DMS153 (cell line): ENCODE data around the gene NCKAP5.

Experiments
- DNase-seq: peaks from one replicate; lab custom pipeline; 2025; lab: John Stamatoyannopoulos, UW

The NCKAP5 gene

GRCh38 chr2:133380991-133381390, 187.3 kb downstream of the NCKAP5 start:
- no peak for DNase-seq

- no peak for DNase-seq
Observed at GRCh38 chr2:133378928-133379549, 189.2 kb downstream of the NCKAP5 start.

DNA sequence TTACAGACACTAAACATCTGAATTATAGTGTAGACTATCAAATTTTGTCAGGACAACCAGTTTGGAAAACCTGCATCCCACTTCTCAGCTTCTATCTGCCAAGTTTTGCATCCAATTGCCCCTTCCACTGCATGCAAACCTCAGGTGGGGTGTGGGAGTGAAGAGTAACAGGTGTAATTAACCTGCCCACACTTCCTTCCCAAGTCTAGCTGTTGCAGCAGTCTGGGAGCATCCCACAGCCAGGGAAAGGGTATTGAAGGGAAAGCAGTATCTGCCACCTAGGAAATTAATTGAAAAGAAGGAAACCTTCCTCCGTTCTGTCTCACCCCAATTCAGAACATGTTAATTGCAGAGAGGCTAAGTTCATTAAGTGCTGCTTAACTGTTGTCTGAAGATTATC, 189.9 kb downstream of the NCKAP5 start:
- DNase-seq, result no peak

DNA sequence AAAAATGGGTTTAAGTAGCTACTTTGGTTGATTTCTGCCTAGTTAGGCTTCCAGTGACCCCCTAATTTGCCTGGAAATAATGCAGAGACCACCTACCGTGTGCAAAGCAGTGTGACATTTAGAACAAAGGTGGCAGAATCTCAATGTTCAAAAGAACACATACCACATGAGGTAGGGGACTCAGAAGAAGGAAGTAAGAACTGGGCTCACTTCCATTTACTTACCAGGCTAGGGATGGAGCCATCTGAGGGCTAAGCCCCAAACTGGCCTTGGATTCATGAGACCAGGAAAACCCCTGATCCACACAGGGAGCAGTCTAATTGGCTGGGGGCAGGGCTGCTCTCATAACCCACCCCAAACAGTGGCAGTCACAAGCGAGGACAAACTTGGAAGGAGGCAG, 190.7 kb downstream of the NCKAP5 start:
- no peak for DNase-seq

- DNase-seq, result no peak
Observed at GRCh38 chr2:133377021-133377481, 191.2 kb downstream of the NCKAP5 start.

- DNase-seq, result no peak
Observed at GRCh38 chr2:133374781-133375180, 193.5 kb downstream of the NCKAP5 start.

DNA sequence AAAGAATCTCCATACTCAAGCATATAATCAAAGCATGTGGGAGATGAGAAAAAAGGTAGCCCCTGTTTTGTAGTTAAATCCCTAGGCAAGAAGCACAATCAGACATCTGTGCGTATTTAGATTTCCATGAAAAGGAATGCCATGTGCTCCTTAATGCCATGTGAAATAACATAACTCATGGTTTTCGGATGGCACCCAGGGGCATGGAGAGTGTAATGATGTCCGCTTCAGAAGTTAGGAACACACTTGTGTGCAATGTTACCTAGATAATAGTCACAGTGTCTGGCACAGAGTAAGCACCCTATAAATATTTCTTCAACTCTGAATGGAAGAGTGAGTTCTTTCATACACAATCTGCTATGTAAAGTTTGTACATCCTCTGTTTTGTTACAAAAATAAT, 197.0 kb downstream of the NCKAP5 start:
- no peak for DNase-seq

DNA sequence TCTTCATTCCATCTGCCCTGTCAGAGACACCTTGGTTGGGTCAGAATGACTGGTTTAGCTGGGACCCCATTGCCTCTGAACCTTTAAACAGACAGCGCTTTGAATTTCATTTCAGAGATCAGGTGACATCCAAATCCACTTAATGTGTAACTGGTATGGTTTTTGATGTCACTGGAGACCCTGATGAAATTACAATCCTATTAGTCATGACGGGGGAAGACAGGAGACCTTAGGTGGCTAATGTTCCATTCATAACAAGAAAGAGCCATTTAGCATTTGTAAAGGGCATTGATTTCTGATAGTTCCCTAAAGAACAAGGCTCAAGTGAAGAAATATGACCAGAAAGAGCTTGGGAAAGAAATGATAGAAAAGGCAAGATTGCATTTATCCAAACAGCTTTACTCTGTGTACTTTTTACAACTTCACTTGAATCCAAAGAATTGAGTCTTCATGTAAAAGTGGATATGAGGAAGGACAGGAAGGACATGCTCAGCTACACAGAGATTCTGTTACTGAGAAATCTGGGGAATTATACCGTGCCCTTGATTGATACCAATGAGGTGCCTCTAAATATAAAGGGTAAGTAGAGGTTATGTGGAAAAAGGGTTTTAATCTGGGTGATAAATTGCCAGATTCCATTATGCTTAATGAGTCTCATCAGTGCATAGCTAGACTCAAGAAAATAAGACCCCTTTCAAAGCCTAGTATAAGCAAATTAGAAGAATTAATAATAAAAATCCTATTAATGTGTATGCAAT, 198.2 kb downstream of the NCKAP5 start:
- no peak for DNase-seq

GRCh38 chr2:133365117-133365516, 203.1 kb downstream of the NCKAP5 start:
- no peak for DNase-seq

- DNase-seq, result no peak
Observed at GRCh38 chr2:133364636-133365035, 203.6 kb downstream of the NCKAP5 start.

DNA sequence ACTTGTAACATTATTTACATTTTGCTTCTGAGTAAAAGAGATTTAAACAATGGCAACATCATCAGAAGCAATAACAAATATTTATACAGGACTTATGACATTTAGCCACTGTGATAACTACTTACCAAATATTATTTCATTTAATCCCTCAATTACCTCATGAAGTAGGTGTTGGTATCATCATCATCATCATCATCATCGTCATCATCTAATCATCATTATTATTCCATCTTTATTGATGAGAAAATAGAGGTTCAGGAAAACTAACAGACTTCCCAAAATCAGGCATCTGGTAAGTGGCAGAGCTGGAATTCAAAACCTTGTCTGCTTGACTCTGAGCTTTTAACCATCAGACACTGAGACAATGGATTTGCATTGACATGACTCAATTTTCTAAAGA, 204.4 kb downstream of the NCKAP5 start:
- no peak for DNase-seq

DNA sequence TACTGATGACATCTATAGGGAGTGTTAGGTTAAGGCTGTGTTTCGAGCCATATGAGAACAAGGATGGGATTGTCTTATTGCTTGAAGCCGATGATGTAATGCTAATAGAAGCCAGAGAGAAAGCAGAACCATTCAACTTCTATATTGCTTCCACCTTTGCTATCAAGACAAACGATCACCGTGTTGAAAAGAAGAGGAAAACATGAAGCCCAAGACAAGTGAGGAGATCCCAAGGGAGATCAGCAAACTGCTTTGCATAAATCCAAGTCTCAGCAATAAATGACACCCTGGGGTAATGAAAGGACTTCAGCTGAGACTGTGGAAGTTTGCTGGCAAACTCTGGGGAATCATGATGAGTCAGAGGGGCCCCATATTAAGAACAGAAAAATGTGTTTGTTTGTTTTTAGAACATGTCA, 206.2 kb downstream of the NCKAP5 start:
- no peak for DNase-seq

DNA sequence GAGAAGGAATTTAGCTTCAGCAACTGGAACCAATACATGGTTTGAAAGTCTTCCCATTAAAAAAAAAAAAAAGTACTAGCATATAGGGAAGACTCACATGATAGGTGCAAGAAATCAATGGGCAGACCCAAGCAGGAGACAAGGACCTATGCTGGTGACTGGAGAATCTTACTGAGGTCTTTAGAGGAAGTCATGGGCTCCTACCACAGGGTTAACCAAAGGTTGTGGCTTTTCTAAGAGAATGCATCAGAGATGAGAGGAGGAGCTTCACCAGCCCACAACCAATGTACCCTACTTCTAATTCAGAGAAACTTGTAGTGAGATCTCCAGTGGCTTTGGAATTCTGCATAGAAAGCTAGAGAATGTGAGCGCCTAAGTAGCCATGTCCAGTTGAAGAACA, 207.4 kb downstream of the NCKAP5 start:
- no peak for DNase-seq

DNA sequence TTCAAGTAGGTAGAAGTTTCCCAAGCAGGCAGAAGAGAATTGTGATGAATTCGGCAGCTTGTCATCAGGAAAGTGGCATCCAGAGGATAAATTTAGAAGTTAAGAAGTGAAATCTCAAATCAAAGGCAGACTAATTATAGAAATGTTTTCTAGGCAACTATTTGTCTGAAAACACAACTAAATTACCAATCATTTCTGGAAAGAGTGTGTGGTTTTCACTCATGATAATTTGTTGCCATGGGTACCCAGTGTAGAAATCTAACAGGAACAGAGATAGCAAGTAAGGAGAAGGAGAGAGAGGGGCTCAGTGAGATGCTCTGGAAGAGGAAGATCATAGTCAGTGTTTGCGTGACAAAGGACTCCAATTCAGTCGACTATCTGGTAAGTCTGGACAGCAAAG, 208.1 kb downstream of the NCKAP5 start:
- DNase-seq, result no peak

DNA sequence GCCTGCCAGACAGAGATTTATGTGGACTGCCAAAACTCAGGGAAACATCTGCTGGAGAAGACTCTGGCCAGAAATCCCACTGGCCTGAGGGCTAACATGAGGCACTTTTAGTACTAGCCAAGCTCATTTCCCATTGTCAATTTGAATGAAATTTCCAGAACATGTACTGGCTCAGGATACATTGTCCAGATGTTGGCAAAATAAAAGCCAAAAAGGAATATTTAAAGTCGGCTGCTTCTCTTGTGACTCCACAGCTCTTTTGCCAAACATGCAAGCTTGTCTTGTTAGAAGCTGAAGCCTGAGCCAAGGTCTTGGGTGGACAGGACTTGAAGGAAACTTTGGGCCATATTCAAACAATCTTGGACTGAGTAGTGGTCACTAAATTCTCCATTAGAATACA, 215.5 kb downstream of the NCKAP5 start:
- DNase-seq, result no peak

DNA sequence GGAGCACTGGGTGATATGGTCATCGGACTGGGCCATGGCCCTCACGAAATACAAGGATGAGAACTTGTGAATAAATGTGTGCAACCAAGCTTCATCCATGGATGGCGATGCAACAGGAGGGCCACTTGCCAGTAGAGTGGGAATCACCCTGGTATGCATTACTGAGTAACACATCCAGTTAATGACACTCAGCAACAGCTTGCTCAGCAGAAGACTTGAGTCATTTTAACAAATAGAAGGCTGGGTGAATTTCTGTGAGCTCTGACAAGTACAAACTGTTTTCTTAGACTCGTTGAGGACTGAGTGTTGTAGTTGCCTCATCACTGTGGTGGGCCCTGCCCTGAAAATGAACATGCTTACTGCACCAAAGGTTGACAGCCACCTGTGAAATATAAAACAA, 221.6 kb downstream of the NCKAP5 start:
- DNase-seq, result no peak

- no peak for DNase-seq
Observed at GRCh38 chr2:133345638-133346037, 222.6 kb downstream of the NCKAP5 start.

DNA sequence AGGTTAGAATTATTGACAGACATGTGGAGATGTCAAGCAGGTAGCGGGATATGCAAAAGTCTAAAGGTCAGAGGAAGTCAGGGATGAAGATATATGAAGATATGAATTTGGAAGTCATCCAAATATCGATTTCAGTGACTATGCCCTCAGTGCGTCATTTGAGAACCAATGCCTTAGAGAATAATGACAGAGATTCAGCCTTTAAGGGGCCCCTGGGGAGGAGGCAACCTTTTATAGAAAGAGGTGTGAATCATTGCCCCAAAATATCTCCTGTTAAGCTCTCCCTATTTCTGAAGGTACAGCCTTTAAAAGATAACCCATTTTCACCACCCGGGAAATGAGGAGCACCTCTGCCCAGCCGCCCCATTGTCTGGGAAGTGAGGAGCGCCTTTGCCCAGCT, 223.4 kb downstream of the NCKAP5 start:
- no peak for DNase-seq

DNA sequence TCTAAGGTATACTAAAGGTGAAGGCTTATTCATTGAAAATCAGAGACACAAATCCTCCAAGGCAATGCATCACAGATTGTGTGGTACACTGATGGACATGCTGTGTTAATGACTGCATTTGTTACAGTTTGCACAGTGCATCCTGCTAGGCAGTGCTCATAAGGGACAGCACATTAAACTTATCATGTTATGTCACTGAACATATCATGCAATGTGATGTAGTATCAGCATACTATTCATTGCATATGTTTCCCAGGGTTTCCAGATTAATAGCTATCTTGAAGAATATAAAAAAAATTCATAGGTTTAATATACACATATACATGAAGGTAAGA, 225.3 kb downstream of the NCKAP5 start:
- DNase-seq, result no peak

GRCh38 chr2:133342286-133343017, 225.8 kb downstream of the NCKAP5 start:
- DNase-seq, result no peak

DNA sequence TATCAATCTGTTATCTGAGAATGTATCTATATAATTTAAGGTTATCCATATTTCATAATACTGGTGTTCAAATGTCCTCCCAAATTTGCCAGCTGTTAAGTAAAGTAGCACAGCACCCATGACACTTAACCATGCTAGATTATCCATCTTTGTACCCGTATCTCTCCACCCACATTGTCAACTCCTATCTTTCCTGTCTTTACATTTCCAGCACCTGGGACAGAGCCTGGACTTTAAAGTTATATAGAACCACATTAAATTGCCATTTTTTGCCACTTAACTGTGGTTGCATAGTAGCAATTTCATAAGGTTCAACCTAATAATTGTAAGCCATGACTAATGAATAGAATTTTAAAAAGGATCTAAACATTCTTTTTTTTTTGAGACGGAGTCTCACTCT, 226.7 kb downstream of the NCKAP5 start:
- DNase-seq, result no peak

DNA sequence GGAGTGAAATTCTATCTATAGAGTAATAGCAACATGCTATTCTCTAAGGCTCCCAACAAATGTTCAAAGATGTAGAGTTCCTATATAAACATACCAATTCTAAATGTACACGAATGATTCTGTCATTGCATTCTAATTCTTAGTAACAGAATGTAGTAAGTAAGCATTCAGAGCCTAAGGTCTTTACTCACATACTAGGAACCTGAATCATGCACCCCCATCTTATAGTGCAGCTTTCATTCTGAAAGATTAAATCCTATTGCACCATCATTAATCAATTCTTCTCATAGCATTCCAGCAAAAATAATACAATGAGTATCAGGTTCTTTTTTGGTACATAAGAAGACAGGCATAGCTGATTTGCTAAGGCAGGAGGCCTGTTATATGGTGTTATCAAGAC, 230.0 kb downstream of the NCKAP5 start:
- DNase-seq, result no peak

DNA sequence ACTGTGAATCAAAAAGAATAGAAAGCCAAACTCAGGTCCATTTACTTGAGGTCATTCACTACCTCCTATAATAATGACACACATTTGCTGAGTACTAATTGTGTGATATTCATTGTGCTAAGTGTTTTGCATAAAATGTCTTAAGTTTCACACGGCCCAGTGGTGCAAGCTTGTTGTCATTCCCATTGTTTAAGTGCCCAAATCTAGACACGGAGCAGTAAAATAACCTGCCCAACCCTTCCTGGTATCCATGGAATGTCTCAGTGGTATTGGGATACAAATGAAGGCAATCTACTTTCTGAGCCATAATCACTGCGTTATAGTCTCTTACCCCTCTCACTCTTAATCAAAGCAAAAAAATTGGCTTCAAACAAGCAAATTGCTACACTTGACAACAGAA, 233.3 kb downstream of the NCKAP5 start:
- no peak for DNase-seq
